SH-SY5Y (cell line): ENCODE measurements around the gene PVRIG.

Experiments
- GATA2 ChIP-seq: IDR thresholded peaks from 2 replicates; pipeline ENCODE4 v1.6.1; 2011; ENCODE audit warnings: mild to moderate bottlenecking, low read depth, low read length
- GATA3 ChIP-seq: IDR thresholded peaks from 2 replicates; pipeline ENCODE4 v1.6.1; 2011; ENCODE audit warnings: low read depth, mild to moderate bottlenecking, low read length, moderate library complexity

PVRIG gene

DNA sequence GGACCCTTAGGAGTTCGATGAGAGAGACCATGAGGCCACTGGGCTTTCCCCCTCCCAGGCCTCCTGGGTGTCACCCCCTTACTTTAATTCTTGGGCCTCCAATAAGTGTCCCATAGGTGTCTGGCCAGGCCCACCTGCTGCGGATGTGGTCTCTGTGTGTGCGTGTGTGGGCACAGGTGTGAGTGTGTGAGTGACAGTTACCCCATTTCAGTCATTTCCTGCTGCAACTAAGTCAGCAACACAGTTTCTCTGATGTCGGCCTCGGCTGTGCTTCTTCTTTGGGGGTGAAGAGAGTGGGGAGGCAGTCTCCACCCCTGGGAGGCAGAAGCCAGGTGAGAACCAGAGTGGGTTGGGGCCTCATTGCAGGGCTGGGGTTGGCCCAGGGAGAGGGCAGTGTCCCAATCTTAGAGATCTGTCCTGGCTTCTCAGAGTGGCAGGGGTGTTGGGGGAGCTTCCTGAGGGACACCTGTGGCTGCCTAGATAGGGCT, 1.5 kb downstream of the PVRIG start:
- no peak for TF ChIP-seq GATA3
- no peak for TF ChIP-seq GATA2

DNA sequence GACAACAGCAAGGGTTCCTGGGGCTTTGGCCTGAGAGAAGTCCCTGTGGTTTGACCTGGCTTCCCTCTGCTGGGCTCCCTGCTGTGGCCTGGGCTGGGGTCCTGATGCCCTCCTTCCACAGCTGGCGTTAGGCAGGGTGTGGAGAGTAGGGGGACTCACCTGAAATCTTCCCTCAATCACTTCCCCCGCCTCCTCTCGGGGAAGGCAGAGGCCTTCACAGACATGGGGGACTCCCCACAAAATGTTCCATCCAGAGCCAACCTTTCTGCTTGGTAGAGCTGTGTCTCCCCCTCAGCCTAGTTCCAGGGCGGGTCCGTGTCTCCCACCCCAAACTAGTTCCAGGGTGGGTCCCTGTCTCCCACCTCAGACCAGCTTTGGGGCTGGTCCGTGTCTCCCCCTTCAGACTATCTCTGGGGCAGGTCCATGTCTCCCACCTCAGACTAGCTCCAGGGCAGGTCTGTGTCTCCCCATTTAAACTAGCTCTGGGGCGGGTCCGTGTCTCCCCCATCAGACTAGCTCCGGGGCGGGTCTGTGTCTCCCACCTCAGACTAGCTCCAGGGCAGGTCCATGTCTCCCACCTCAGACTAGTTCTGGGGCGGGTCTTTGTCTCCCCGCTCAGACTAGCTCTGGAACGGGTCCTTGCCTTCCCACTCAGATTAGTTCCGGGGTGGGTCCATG, 2.2 kb downstream of the PVRIG start:
- TF ChIP-seq GATA3, result no peak
- no peak for TF ChIP-seq GATA2

DNA sequence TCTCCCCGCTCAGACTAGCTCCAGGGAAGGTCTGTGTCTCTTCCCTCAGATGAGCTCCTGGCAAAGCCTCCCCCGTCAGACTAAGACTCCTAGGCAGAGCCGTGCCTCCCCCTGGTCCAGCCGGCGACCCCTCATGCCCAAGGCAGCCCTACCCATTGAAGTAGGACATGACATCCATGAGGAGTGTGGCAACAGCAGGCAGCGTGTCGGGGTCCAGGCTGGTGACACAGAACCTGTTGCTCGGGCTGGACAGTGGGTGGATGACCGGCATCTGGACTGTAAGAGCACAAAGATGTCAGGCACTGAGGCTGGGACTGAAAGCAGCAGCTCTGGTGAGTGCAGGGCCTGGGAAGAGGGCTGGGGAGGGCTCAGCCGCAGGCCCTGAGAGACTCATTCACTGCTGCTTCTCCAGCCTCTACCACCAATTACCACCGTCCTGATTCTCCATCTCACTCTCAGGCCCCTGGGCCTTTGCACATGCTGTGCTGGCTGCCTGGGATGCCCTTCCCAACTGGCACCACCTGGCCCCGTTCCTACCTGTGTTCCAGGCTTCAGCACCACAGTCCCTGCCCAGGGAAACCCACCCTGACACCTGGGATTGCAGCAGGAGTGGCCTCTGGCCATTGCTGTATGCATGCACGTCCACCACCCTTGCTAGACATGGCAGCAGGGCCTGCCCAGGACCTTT, 2.8 kb downstream of the PVRIG start:
- TF ChIP-seq GATA3, result no peak

GRCh38 chr7:100247152-100247757, 27.5 kb downstream of the PVRIG start:
- no peak for TF ChIP-seq GATA3
- TF ChIP-seq GATA2, result no peak

DNA sequence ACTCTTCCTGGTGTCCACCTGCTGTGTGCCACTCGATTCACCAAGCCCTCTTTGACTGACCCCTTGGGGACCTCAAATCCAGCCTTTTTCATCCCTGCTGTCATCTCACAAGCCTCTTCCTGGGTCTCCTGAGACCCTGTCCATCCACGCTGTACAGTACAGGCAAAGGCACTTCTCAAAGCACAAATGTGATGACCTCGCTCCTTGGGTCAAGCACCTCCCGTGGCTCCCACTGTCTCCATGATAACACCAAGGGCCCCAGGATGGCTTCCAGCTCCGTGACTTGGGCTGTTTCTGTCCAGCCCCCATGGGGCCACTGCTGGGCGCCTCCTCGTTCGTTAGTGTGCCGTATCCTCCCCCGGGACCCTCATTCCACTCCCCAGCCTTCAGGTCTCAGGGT, 28.7 kb downstream of the PVRIG start:
- TF ChIP-seq GATA2 (no peak), GATA3 (no peak)

- TF ChIP-seq GATA2, result no peak
- no peak for TF ChIP-seq GATA3
Measured at GRCh38 chr7:100257017-100257416, 37.3 kb downstream of the PVRIG start.

GRCh38 chr7:100266576-100267354, 47.0 kb downstream of the PVRIG start:
- no peak for TF ChIP-seq GATA2
- TF ChIP-seq GATA3, result no peak

GRCh38 chr7:100267648-100268047, 47.9 kb downstream of the PVRIG start:
- TF ChIP-seq GATA2 (no peak), GATA3 (no peak)
